HG02852 (cell line): ENCODE data around the gene PIGA.

Source experiments
- ATAC-seq: cut with Tn5 transposase; IDR thresholded peaks from one replicate; pipeline ENCODE4 v1.9.1; 2021; ENCODE audit warnings: mild to moderate bottlenecking, moderate library complexity; ENCODE audit not compliant: unreplicated experiment

The PIGA gene, protein sequence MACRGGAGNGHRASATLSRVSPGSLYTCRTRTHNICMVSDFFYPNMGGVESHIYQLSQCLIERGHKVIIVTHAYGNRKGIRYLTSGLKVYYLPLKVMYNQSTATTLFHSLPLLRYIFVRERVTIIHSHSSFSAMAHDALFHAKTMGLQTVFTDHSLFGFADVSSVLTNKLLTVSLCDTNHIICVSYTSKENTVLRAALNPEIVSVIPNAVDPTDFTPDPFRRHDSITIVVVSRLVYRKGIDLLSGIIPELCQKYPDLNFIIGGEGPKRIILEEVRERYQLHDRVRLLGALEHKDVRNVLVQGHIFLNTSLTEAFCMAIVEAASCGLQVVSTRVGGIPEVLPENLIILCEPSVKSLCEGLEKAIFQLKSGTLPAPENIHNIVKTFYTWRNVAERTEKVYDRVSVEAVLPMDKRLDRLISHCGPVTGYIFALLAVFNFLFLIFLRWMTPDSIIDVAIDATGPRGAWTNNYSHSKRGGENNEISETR

DNA sequence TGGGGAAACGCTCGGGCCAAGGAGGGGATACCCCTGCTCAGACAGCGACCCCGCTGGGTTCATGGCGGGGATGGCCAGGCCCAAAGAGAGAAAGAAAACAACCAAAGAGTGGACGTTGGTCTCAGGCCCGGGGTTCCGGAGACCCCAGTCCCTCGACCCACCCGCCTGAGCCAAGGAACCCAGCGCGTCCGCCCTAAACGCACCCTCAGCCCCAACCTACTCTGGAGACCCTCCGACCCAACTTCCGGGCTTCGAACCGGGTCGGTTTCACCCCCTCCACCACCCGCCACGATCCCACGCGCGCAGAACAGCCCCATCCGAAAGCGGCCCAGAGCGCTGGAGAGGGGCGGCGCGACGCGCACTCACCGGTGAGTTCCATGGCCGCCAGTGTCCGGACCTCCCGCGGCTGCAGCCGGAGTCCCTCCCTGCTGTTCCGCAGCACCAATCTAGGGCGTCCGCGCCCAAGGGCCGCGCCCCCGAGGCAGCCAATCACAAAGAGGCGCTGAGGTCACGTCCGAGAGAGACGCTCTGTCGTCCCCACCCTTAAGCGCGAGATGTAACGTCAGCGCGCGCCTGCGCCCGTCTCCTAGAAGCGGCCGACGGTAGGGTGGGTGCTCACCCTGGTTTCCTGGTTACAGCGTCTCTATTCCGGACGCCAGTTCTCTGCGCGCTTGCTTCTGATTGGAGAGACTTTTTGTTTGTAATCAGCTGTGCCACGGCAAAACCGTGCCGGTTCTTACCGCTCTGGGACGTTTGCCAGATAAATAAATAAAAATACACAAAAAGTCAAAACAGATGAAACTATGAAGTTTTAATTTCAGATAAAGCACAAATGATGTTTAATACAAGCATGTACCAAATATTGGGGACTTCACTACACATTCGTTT is at the start of gene PIGA:
Gene PIGA, minus strand, starts transcription at position 389 of the 888 bp plus-strand sequence. CDS start 3,593 bp downstream, outside the sequence.
- ATAC-seq: peak; percentile 98

DNA sequence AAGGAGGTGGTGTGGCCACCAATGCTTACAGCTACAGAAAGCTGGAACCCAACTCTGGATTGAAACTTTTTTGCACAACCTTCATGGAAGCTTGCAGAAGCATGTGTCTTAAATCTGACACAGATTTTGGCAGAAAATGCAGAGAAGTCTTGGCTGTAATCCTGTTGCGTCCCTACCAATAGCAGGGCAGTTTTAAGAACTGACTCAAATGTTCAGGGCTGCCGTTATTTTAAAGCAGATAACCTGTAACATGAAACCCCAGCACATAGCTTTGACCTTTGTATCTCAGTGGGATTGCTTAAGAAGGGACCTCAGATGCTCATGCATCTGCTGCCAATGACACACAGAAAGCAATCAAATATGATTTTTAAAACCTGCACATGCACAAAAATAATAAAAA is 49.0 kb upstream of the PIGA start, which contains the start of gene VEGFD:
Gene VEGFD, minus strand, starts transcription at position 110 of the 400 bp plus-strand sequence. CDS start 467 bp downstream, outside the sequence.
- no peak for ATAC-seq

DNA sequence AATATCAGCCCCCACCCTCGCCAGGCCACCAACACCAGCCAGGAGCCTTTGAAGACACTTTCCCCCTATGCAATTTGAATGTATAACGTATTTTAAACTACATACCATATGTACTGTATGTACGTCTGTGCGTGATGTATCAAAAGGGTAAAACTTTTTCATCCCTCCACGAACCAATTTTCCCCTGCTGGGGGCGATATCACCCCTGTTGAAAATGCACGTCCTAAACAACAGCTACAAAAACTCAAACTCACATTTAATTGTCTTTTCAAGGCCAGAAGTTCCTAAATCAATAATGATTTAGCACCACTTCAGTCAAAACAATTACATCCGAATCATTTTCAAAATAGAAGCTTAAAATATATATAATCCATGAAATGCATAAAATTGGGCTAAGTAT is 47.5 kb upstream of the PIGA start:
- no peak for ATAC-seq

DNA sequence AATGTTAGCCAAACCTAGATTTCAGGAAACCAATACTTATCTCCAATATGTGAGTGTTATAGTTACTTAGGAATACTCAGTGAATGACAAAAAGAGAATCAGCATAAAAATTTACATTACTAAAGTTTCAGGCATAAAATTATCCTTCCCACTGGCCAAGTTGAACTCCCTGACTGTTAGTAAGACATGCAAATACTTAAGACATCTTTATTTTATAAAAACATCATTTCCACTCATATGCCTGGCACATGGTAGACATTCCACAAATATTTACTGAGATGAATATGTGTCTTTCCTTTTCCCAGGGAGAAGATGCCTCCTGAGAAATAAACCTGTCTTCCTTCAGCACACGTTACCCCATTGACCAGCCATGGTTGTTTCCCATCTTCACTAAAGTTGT is 41.6 kb upstream of the PIGA start:
- ATAC-seq: no peak

DNA sequence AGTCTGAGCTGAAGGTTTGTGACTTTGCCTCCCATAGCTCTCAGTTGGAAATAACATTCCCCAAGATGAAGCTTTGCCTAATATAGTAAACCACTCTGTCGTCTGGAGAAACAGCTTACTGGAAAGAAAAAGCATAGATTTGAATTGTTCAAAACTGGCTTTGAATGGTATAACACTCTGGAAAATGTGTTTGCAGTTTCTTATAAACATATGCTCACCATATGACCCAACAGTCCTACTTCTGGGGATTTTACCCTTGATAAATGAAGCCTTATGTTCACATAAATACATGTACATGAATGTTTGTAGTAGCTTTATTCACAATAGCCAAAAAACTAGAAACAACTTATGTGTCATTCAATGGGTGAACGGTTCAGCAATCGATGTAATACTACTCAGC is 38.7 kb upstream of the PIGA start:
- no peak for ATAC-seq

DNA sequence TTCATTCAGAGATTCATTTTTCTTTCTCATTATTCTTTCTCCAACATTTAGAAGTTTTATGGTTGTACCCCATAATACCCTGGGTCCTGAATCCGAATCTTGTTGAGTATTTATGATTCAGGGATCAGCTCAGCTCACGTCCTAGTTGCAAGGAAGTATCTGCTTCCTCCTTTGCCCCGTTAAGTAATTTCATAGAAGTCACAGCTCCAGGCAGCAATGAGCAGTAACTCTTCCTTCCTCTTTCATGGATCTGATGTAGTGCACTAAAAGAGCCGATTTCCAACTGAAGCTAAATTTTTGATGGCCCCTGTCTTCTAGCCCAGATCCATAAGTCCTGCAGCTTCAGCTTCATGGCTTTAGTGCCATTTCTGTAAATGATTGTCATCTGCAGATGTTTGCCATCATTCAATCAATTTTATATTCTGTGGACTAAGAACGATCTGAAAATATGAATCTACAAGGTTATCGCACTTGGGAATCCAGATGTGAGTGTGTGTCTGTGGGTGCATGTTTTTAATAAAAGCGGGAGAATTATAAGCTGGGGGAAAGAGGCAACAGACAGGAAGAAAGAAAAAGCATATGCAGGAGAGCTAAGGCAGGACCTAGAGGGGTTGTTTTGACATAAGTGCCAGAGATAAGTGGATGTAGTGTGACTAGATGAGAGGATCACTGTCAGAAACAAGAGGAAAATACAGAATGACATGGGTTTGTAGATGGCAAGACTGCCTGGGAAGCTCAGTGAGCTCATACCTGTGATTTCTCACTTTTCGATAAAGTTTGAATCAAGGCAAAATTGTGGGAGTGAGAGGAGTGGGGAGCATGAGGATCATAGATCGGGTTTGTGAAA is 31.4 kb upstream of the PIGA start:
- ATAC-seq: no peak

DNA sequence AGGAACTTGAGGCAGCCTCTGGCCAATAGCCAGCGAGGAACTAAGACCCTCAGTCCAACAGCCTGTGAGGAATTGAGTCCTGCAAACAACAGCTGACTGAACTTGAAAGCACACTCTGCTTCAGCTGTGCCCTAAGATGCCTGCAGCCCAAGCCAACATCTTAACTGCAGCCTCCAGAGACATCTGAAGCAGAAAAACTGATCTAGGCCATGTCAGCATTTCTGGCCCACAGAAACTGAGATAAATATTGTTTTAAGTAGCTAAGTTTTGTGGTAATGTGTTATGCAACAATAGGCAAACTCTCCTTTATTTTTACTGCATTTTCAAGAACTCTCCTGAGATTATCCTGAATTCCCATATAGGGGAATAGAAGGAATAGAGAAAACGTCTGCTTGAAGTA is 24.4 kb upstream of the PIGA start:
- no peak for ATAC-seq

GRCh38 chrX:15358533-15358932 is 23.2 kb upstream of the PIGA start:
- no peak for ATAC-seq

- no peak for ATAC-seq
Observed at GRCh38 chrX:15356444-15356843, 21.1 kb upstream of the PIGA start.

- ATAC-seq: no peak
Observed at GRCh38 chrX:15350329-15350996, 15.1 kb upstream of the PIGA start.

GRCh38 chrX:15349046-15349445 is 13.7 kb upstream of the PIGA start:
- no peak for ATAC-seq

GRCh38 chrX:15345976-15346375 is 10.7 kb upstream of the PIGA start:
- no peak for ATAC-seq

- no peak for ATAC-seq
Observed at GRCh38 chrX:15344106-15344505, 8.8 kb upstream of the PIGA start.

DNA sequence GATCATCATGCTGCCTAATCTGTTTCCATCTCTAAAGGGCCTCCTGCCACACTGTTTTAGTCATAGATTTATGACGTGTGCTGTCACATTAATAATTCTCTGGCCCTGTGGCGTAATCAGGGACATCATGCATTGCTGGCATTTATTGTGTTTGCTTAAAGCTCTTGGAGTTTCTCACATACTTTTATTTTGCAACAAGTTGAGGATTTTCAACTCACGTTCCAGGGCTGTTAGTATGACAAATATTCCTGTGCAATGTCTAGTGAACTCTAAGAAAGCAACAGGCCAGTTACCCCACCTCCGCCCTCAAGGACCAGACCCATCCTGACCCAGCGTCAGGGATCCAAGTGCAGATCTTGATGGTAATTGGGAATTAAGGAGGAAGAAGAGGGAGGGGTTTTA is 7.8 kb upstream of the PIGA start:
- no peak for ATAC-seq

- ATAC-seq: no peak
Observed at GRCh38 chrX:15340867-15341266, 5.5 kb upstream of the PIGA start.

DNA sequence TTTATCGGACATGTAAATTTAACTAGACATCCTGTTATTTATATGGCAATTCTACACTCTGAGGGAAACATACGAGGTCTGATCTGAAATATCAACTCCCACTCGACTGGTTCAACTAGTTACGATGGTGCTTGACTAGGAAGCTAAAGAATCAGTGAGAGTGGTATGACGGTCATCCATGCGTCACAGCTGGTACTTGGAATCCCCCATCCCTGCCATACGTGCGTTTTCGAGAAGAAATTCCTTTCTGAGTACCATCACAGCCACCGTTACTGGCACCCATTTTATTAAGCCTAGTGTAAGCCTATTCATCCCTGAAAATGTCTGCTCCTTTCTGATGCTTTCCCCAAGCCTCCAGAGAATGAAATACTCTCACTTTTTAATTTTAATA is 695 bp upstream of the PIGA start:
- no peak for ATAC-seq

- no peak for ATAC-seq
Observed at GRCh38 chrX:15334561-15334960, 762 bp downstream of the PIGA start.

GRCh38 chrX:15328821-15329220 is 6.5 kb downstream of the PIGA start:
- no peak for ATAC-seq

DNA sequence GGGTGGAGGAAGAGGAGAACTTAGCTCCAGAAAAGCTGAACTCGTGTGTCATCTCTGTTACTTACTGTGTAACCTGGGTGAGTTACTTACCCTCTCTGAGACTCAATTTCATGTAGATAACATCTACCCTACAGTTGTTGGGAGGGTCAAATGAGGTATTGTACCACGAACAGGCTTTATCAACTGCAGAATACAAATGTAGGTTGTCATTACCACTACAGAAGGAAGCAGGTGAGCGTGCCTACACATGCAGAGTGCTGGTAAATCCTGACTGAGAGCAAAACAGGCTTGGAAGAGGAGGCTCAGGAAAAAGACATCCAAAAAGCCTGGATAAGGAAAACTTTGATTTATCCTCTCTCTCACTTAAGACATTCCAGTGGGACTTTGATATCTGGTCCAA is 7.2 kb downstream of the PIGA start:
- ATAC-seq: no peak

- no peak for ATAC-seq
Observed at GRCh38 chrX:15322472-15322871, 12.9 kb downstream of the PIGA start.
